ENCODE results near the gene MCUR1.

Gene MCUR1

GRCh38 chr6:13846841-13847240, 32.5 kb upstream of the MCUR1 start:
- Histone ChIP-seq H3K4me3 (replicated peaks; ENCODE audit: insufficient read depth, low read length) (no peak overlapping the region), H3K27ac (replicated peaks) (no peak overlapping the region), H3K27me3 (ENCODE audit: insufficient read depth, poor library complexity, severe bottlenecking) (no peaks in the 10 kb centered on the region)
- DNase-seq (ENCODE audit: low read depth in 1 of 2, low spot score in 1 of 2), result no peak
- TF ChIP-seq GABPA (IDR thresholded peaks at IDR 0.05; ENCODE audit: low read depth) (no peak), CTCF (IDR thresholded peaks at IDR 0.05; ENCODE audit: insufficient read depth, low read length) (no peak), REST (IDR thresholded peaks at IDR 0.05; ENCODE audit: insufficient replicate concordance, low read depth) (no peak), SPI1 (IDR thresholded peaks at IDR 0.05; ENCODE audit: borderline replicate concordance, low read depth) (no peak), POLR2AphosphoS5 (IDR thresholded peaks at IDR 0.05; ENCODE audit: low read depth) (no peak)

- no peak overlapping the region for H3K4me3 ChIP-seq (replicated peaks; ENCODE audit: insufficient read depth, low read length)
- H3K27ac ChIP-seq (replicated peaks), result no peak overlapping the region
- H3K27me3 ChIP-seq (ENCODE audit: insufficient read depth, poor library complexity, severe bottlenecking), result no peaks in the 10 kb centered on the region
- DNase-seq (ENCODE audit: low read depth in 1 of 2, low spot score in 1 of 2), result no peak
- TF ChIP-seq SPI1 (IDR thresholded peaks at IDR 0.05; ENCODE audit: borderline replicate concordance, low read depth), result no peak
- no peak for TF ChIP-seq POLR2AphosphoS5 (IDR thresholded peaks at IDR 0.05; ENCODE audit: low read depth)
- no peak for TF ChIP-seq CTCF (IDR thresholded peaks at IDR 0.05; ENCODE audit: insufficient read depth, low read length)
- TF ChIP-seq REST (IDR thresholded peaks at IDR 0.05; ENCODE audit: insufficient replicate concordance, low read depth), result no peak
- TF ChIP-seq GABPA (IDR thresholded peaks at IDR 0.05; ENCODE audit: low read depth), result no peak
These were observed 27.6 kb upstream of the MCUR1 start for GRCh38 chr6:13841936-13842335.

GRCh38 chr6:13838616-13839015, 24.3 kb upstream of the MCUR1 start:
- no peak for DNase-seq (ENCODE audit: low read depth in 1 of 2, low spot score in 1 of 2)
- Histone ChIP-seq H3K27ac (replicated peaks) (no peak overlapping the region), H3K4me3 (replicated peaks; ENCODE audit: insufficient read depth, low read length) (no peak overlapping the region), H3K27me3 (ENCODE audit: insufficient read depth, poor library complexity, severe bottlenecking) (no peaks in the 10 kb centered on the region)
- no peak for TF ChIP-seq CTCF (IDR thresholded peaks at IDR 0.05; ENCODE audit: insufficient read depth, low read length)

- Histone ChIP-seq H3K4me3 (replicated peaks; ENCODE audit: insufficient read depth, low read length) (no peak overlapping the region), H3K27ac (replicated peaks) (no peak overlapping the region), H3K27me3 (ENCODE audit: insufficient read depth, poor library complexity, severe bottlenecking) (no peaks in the 10 kb centered on the region)
- TF ChIP-seq GABPA (IDR thresholded peaks at IDR 0.05; ENCODE audit: low read depth) (no peak), CTCF (IDR thresholded peaks at IDR 0.05; ENCODE audit: insufficient read depth, low read length) (no peak), POLR2AphosphoS5 (IDR thresholded peaks at IDR 0.05; ENCODE audit: low read depth) (no peak), REST (IDR thresholded peaks at IDR 0.05; ENCODE audit: insufficient replicate concordance, low read depth) (no peak), SPI1 (IDR thresholded peaks at IDR 0.05; ENCODE audit: borderline replicate concordance, low read depth) (no peak)
- DNase-seq (ENCODE audit: low read depth in 1 of 2, low spot score in 1 of 2), result no peak
These were observed 21.8 kb upstream of the MCUR1 start for GRCh38 chr6:13836170-13836569.

Data from HL-60 (cell line).